AG10803 (cell line): ENCODE data around the gene MAML3.
A peak's percentile ranks its signal among the peaks of the same experiment; 100 is the strongest.

Experiments
- DNase-seq: peaks from one replicate; pipeline ENCODE4 v3.0.0; 2010; ENCODE audit warnings: low read depth
- H3K4me3 ChIP-seq: 2 replicates; pipeline ENCODE4 v1.5.1; 2011; ENCODE audit warnings: mild to moderate bottlenecking, low read length, control low read depth
- TF ChIP-seq, protein P1 (sequence below): conservative IDR thresholded peaks from 2 replicates; pipeline ENCODE4 v1.5.1; 2011; ENCODE audit warnings: mild to moderate bottlenecking, low read length, control low read depth, inconsistent platforms

MAML3 gene

DNA sequence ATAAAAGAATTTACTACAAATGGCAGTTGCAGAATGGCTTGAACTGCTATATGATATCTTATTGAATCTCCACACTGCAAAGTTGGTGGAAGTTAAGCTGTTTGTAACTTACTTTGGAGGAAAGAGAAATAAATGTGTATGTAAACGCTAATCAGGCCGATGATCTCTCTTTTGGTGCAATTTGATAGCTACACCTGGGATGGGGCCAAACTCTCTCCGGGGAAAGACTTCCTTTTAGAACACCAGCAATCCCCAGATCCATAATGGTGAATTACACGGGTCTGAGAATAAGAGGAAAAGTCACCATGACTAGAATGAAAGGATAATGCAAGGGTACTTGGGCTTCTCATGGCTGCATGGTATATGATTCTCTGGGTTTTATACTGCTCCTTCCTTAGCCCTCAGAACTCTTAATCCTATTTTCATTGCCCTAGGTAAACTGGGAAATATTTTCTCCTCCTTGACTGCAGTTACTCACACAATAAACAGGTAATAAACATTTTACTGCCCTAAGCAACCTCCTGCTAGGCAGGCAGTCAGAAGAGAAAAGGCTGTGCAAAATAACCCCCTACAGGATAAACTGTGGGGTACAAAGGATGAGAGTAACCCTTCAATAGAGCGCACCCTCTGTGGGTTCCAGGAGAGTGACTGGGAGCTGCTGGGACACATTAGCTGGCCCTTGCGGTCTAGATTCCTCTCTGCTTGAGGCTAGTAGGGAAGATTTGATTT, 379.1 kb downstream of the MAML3 start:
- TF ChIP-seq, protein P1, sequence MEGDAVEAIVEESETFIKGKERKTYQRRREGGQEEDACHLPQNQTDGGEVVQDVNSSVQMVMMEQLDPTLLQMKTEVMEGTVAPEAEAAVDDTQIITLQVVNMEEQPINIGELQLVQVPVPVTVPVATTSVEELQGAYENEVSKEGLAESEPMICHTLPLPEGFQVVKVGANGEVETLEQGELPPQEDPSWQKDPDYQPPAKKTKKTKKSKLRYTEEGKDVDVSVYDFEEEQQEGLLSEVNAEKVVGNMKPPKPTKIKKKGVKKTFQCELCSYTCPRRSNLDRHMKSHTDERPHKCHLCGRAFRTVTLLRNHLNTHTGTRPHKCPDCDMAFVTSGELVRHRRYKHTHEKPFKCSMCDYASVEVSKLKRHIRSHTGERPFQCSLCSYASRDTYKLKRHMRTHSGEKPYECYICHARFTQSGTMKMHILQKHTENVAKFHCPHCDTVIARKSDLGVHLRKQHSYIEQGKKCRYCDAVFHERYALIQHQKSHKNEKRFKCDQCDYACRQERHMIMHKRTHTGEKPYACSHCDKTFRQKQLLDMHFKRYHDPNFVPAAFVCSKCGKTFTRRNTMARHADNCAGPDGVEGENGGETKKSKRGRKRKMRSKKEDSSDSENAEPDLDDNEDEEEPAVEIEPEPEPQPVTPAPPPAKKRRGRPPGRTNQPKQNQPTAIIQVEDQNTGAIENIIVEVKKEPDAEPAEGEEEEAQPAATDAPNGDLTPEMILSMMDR, result no peak
- no peak for DNase-seq
- H3K4me3 ChIP-seq, result no peak overlapping the region

DNA sequence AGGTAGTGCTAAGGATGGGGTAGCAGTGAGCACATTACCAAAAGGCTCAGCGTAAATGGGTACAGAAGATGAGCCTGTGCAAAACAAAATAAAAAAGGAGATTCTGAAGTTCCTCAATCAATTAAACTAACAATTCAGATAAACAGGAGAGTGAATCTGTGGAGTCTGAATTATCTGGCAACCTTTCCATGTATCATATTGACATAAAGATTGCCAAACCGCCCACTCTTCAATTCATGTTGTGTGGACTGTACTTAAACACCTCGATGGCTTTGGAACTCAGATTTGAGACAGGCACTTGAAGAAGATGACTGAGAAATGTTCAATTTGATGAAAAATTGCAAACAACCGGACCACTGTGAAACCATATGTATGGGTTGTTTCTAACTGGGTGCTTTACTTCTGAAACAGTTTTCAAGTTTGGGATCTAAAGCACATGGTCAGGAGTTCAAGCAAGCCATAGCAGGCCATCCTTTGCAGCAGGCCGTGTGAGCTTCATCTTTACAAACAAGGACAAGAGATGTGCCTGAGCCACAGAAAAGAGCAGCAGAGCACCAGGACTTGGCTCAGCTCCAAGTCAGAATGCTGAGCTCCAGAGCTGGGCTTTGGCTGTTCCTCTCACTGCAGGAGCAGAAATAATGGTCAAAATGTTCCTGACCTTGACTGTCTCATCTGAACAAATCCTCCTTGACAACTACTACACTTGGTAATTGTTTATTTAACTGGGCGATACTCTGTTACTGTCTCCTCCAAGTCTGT, 380.2 kb downstream of the MAML3 start:
- no peak for DNase-seq
- no peak overlapping the region for H3K4me3 ChIP-seq
- TF ChIP-seq, protein P1, result no peak

DNA sequence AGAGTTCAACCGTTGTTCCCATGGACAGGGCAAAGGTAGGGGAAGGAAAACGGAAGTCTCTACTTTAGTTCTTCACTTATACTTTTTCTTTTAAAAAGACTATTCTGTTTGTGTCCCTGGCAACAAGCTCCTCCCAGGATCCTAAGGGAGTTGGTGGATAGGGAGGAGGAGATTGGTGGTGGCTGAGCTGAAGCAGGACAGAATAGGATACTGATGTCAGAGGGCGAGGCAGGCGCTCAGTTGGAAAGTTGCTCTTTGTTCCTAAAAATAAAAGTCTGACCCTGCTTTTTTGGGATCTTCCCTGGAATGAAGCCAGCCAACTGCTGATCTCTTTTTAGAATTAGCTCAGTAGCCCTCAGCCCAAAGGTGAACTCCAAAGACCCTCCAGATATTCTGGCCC, 383.6 kb downstream of the MAML3 start:
- TF ChIP-seq, protein P1, result no peak
- H3K4me3 ChIP-seq, result no peak overlapping the region
- DNase-seq, result no peak

GRCh38 chr4:139769364-139769763, 384.6 kb downstream of the MAML3 start:
- TF ChIP-seq, protein P1, result no peak
- no peak overlapping the region for H3K4me3 ChIP-seq
- no peak for DNase-seq

DNA sequence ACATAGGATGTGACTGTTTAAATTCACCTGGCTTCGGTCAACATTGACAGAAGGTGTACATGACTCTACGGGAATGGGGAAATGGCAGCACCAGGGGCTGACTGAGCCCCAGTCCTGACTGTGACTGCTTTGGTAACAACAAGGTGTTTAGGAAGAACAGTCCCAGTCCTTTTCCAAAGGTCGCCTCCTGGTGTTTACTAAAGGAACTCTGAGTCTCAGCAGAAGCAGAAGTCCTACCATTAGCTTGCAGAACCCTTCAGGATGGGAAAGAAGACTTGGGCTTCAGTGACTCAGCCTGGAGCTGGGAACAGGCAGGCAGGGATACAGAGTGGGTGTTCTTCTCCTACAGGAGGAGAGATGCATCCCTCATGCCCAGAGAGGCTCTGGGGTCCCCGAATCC, 385.1 kb downstream of the MAML3 start:
- no peak for DNase-seq
- H3K4me3 ChIP-seq, result no peak overlapping the region
- TF ChIP-seq, protein P1, result no peak

DNA sequence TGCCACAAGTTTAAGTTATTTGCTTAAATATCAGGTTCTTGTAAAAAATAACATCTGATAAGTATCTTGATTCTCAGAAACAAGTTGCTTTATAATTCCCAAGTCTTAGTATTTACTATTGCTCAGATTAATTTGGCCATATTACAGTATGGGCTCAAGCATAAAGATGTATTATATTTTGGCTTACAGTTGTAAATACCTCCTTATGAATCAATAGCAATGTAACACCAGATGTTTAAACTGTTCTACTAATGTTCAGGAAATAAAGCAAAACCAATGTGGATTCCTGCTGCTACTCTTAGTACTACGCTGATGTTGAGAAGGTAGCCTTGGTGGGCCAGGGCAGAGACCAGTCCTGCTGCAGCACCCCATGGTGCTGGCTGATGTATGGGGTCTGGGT, 385.6 kb downstream of the MAML3 start:
- DNase-seq, result peak; percentile 57
- H3K4me3 ChIP-seq, result no peak overlapping the region
- TF ChIP-seq, protein P1, result no peak

DNA sequence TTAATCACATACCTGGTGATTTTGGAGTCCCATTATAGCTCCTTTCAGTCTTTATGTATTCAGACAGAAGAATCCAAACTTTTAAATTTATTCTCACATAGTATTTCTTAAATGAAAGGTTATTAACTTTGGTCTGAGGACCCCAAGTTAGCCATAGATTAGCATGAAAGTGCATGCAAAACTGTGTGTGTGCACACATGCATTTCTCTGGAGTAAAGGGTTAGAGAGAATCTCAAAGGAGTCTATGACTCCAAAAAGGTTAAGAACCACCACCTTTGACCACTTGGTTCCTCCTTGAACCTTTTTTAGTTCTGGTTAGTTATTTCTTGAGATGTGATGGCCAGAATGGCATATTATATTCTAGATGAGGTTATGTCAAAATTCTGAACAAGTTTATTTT, 386.4 kb downstream of the MAML3 start:
- no peak for DNase-seq
- TF ChIP-seq, protein P1, result no peak
- no peak overlapping the region for H3K4me3 ChIP-seq
